HG03064 (cell line): ENCODE data around the gene AQP4.

Experiments used
- ATAC-seq: cut with Tn5 transposase; IDR thresholded peaks from one replicate; pipeline ENCODE4 v1.9.1; 2021; ENCODE audit warnings: low read depth; ENCODE audit not compliant: unreplicated experiment

Gene AQP4

DNA sequence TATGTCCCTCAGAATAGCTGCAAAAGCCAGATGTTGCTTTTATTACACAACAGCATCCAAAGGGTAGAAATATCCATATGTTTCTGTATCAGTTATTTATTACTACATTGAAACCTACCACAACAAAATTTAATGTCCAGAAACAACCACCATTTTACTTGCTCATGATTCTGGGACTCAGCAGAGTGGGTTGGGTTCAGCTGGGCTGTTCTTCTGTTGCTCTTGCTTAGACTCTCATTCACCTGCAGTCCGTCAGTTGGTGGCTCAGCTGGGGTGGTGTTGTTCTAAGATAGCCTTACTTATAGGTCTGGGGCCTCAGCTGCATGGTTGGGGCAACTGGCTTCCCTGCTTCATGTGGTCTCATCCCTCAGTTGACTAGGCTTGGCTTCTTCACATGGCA is 21.7 kb downstream of the AQP4 start:
- no peak for ATAC-seq

DNA sequence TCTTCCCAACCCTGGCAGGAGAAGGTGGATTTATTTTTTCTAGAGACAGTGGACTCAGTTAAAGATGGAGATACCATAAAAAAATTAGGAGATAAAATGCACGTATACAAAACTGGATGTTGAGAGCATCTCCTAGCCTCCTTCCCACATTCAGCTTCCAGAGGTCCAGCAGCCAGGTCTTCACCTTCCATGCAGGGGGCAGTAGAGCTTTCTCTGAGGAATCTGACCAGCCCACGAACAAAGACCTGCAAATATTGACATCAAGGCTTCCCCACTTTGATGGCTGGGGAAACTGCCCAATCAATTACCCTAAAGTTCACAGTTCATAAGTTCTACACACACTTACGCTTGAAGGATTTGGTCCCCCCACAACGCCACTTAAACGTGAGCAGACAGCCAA is 24.5 kb downstream of the AQP4 start:
- ATAC-seq, result no peak

DNA sequence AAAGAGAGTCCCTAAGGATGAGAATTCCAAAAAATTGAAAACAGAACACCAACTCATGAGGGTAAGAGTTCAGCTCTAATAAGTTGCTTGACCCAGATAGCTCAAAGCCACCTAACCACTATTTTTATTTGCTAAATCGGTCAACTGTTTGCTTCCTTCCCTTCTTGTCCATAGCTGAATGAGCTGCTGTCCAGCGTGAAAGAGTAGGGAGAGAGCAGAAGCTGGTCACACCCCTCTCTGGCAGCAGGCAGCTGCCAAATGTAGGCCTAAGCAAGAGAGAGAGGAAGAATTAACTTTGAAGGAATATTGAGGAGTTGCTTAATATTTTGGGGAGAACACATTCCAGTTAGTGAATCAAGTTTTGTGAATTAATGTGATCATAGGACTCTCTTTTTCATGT is 25.9 kb downstream of the AQP4 start:
- no peak for ATAC-seq

DNA sequence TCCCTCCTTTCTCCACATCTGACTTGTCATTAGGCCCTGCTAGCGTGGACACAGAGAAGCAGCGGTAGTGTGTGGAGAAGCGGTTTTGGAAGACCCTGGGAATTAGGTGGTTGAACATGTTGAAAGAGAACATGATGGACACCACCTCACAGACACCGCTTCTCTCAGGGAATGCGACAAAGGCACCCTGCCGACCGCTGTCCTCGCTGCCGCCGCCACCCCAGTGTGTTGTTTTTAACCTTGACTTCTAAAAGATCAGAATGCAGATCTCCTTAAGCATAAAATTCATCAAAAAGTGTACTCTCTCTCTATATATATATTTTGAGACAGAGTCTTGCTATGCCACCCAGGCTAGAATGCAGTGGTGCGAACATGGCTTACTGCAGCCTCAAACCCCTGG is 33.2 kb downstream of the AQP4 start:
- ATAC-seq, result no peak

DNA sequence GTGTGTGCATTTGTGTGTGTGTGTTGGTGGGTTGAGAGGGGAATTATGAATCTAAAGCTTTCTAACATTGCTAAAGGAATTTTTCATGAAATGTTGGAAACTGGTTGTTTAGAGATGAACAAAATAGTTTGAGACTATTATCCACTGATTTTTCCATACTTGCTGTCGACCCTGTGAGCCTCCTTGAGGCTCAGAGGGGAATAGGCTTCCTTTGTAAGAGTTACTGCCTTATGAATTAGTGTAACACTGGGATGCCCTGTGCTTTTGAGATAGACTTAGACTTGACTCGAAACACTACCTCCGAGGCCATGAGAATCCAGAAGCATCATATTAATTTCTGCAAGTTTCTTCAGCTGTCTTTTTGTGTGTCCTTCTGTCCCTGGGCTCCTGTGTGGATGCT is 37.9 kb downstream of the AQP4 start:
- no peak for ATAC-seq

DNA sequence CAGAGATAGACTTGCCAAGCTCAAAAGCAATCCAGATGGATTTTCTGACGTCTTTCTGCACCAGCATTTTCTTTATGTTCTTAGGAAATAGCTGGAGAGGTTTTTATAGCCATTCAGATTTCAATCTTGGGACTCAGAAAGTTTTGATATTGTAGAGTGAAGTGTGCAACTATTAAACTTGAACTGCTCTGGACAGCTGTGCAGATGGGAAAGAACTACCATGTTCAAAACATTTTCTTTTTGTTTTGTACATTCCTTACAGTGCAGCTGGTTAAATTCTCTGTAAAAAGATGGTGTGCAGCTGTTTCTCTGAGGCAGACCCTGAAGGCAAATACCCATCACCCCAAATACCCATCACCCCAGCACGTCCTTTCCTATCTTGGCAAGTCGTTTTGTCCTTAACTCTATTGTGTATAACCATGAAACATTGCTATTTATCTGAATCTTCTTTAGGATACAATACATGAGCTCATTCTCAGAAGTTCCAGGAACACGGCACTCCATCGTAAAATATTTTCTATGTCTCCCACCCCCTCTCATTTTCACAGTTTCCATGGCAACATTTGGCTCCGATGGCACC is 38.8 kb downstream of the AQP4 start:
- no peak for ATAC-seq

DNA sequence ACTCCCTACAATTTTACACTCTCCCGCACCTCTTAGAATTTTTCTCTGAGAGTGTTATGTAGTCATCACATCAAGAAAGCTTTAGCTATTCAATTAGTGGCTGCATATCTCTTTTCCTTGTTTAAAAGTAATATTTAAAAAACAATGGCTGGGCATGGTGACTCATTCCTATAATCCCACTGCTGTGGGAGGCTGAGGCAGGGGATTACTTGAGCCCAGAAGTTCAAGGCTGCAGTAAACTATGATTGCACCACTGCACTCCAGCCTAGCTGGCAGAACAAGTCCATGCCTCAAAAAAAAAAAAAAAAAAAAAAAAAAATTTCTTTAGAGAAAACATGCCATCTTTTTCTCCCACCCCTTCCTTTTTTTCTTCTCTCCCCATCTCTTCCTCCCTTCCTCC is 44.3 kb downstream of the AQP4 start:
- no peak for ATAC-seq

DNA sequence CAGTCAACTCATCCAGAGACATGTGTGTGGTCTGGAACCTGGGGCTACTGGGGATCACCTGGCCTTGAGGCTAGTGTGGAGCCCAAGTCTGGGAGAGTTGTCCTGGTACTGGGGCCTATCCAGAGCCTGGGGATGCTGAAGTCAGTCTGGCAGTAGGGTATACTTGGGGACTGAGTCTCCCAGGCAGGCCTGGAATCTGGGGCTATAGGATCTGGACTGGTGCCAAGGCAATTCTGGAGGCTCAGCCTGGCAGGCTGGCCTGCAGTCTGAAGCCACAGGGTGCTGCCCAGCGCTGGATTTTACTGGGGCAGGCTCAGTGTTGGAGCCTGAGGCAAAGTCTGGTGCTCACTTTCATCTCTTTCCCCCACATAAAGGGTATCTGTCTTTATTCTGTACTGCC is 46.5 kb downstream of the AQP4 start:
- ATAC-seq, result no peak

DNA sequence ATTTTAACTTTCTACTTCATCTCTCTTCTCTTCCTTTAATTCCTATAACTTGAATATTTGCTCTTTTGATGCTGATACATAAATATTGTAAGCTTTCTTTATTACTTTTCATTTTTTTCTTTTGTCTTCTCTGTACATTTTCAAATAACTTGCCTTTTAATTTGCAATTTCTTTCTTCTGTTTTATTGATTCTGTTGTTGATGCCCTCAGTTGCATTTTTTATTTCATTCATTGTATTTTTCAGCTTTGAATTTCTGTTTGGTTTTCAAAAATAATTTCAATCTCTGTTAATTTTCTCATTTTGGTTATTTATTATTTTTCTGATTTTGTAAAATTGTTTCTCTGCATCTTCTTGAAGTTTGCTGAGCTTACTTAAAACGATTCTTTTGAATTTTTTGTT is 47.0 kb downstream of the AQP4 start:
- ATAC-seq, result no peak

DNA sequence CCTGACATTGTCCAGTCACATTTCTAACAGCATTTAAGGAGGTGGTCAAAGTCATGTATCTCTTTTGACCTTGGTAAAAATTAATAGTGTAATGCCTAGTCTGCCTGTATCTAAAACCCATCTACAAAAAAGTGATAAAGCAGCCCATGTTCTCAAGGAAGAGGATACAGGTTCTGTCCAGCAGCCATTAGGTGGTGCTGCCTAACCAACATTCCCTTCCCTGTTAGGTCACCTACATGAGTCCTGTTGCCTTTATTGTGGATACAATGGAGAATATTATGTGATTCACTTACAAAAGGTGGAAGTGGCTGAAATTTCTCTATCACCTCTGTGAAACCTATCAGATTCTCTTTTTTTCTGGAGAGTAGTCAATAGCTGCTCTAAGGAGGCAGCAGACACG is 52.5 kb downstream of the AQP4 start:
- ATAC-seq, result no peak

DNA sequence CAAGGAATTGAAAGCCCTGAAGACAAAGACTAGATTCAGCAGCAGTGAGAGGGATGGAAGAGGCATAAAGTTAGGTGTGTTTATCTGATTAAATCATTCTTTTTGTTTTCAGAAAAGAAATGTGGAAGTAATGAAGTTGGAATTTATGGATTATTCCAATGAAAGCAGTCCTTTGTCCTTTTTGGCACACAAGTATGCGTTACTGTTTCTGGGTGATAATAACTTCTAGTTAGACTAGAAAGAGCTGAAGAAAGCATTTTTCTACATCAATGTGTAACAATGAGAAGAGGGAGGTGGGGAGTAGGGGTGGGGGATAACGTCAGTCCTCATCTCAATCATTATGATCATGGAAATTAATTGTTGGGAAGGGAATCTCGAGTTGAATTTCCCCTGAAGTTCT is 53.0 kb downstream of the AQP4 start:
- no peak for ATAC-seq

DNA sequence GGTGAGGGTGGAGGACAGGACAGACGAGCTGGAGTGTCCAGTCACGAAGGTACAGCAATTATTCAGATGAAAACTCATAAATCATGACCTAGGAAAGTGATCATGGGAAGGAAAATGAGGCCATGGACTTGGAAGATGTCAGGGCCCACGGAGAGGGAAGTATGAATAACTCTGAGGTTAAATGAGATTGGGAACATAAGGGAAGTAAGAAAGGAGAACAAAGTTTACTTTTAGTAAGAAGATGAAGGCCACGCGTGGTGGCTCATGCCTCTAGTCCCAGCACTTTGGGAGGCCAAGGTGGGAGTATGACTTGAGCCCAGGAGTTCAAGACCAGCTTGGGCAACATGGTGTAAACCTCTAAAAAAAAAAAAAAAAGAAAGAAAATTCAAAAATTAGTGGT is 56.2 kb downstream of the AQP4 start:
- ATAC-seq, result no peak

DNA sequence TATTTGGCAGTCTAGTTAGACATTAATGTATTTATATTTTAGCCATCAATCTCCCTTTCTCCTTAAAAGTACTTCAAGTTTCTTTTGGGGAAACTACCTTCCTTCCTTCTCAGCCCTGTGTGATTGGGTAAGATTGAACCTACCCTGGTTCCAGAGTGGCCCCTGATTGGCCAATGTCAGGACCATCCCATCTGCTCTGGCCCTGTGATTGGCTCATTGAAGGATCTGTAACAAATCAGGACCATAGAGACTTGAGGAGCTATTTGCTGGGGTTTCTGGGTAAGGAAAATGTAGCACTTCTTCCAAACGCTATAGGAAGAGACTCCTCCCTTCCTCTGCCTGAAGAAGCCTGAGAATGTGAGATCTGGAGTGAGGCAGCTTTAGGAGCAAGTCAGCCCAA is 59.3 kb downstream of the AQP4 start:
- no peak for ATAC-seq

DNA sequence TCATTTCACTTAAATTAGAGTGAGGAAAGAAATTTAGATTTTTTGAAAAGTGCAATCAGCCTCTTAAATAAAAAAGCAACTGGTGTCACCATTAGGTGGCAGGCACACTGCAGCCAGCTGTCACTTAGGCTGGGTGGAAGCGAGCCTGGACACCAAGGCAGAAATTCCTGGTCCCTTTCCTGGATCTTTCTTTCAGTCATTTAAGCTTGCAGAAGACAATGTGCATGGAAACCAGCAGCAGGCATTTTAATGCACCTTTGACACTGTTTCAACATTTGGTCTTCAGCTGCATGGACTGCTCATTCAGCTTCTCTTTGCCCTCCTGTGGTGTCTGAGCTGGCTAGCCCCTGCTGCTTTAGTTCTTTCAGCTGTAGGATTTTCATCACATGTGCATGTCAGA is 61.0 kb downstream of the AQP4 start:
- ATAC-seq, result no peak

DNA sequence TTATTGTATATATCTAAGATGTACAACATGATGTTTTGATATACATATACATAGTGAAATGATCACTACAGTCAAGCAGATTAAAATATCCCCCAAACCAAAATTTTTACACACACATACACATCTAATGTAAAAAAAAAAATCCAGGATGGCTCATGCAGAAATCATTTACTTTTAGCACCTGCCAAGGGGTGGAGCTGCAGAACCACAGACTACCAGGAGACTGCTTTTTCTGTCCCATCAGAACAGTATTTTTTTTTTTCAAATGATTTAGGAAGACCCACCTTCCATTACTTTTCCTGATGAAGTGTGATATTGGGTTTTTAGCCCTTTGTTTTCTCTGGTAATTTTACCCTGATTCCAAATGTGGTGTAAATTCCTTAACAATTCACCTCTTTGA is 61.9 kb downstream of the AQP4 start:
- no peak for ATAC-seq

DNA sequence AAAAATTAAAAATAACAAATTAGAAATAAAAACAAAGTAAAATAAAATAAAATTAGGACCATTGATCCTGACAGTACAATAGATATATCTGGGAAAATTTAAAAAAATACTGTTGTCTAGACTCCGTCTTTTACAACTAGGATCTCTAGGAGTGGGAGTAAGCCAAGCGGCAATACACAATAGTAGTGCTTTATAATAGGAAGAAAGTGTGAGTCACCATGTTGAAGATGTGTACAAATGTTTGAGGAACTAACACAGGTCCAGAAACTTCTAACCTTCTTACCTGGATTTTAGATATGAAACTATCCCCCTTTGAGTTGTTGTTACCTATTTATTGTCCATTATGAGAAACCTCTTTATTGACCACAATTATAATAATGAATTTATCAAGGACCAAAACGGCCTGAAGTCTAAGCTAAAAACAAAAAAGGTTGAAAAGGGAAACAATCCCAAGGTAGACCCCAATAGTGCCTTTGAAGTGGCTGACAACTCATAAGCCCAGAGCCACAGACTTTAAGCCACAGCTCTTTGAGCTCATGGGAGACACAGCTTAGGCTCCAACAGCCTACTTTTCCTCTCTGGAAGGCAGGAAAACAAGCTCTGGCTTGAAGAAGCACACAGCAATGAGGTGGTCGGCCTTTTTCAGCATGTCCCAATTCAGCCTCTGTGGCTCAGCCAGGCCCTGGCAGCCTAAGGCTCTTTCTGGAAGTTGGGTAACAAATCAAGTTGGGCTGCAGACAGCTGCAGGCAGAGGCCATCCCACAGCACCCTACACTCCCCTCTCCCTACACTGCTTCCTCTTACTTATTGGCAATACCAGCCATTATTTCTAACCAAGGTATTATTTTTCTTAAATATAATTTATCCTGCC is 62.9 kb downstream of the AQP4 start:
- no peak for ATAC-seq
